GM19239 (cell line): ENCODE measurements around the gene ZNF385A.

Source experiments
- DNase-seq: peaks from one replicate; pipeline ENCODE4 v3.0.0; 2011; ENCODE audit warnings: low spot score; ENCODE audit not compliant: insufficient read length
- FAIRE-seq: peaks from 2 replicates; lab custom pipeline; 2011; peaks lifted over from hg19 to GRCh38; lab: Jason Lieb, UNC

ZNF385A gene

GRCh38 chr12:54394281-54394719, 9.8 kb upstream of the ZNF385A start:
- peak; percentile 35 for FAIRE-seq

GRCh38 chr12:54393743-54394142, 9.2 kb upstream of the ZNF385A start:
- no peak for FAIRE-seq
- DNase-seq = no peak

More at GRCh38 chr12:54394281-54394719, 9.8 kb upstream of the ZNF385A start:
- no peak for DNase-seq

- DNase-seq (no peak), FAIRE-seq (no peak)
Observed at GRCh38 chr12:54393207-54393609, 8.7 kb upstream of the ZNF385A start.

- no peak for DNase-seq
- no peak for FAIRE-seq
Observed at GRCh38 chr12:54392485-54393206, 8.1 kb upstream of the ZNF385A start.

GRCh38 chr12:54390668-54391551, 6.4 kb upstream of the ZNF385A start:
- FAIRE-seq (no peak), DNase-seq (peak; percentile 70)

GRCh38 chr12:54390176-54390667, 5.7 kb upstream of the ZNF385A start:
- no peak for FAIRE-seq
- no peak for DNase-seq

- FAIRE-seq (no peak), DNase-seq (no peak)
Observed at GRCh38 chr12:54389607-54390175, 5.2 kb upstream of the ZNF385A start.

GRCh38 chr12:54389134-54389508, 4.6 kb upstream of the ZNF385A start:
- no peak for DNase-seq
- no peak for FAIRE-seq

- FAIRE-seq (no peak), DNase-seq (no peak)
Observed at GRCh38 chr12:54388237-54389133, 4.0 kb upstream of the ZNF385A start.

- DNase-seq = no peak
- FAIRE-seq = no peak
Observed at GRCh38 chr12:54387114-54387467, 2.6 kb upstream of the ZNF385A start.

- DNase-seq (no peak), FAIRE-seq (no peak)
Observed at GRCh38 chr12:54386403-54387113, 2.0 kb upstream of the ZNF385A start.

GRCh38 chr12:54385251-54385914, 850 bp upstream of the ZNF385A start:
- DNase-seq = no peak
- peak; percentile 73 for FAIRE-seq

- FAIRE-seq (no peak), DNase-seq (no peak)
Observed at GRCh38 chr12:54383041-54383609, 1.4 kb downstream of the ZNF385A start.

- DNase-seq = no peak
- FAIRE-seq = no peak
Observed at GRCh38 chr12:54381136-54381535, 3.4 kb downstream of the ZNF385A start.

GRCh38 chr12:54379398-54380201, 4.9 kb downstream of the ZNF385A start:
- FAIRE-seq = peak; percentile 81
- peak; percentile 98 for DNase-seq

GRCh38 chr12:54378796-54379397, 5.6 kb downstream of the ZNF385A start:
- DNase-seq = no peak
- no peak for FAIRE-seq

GRCh38 chr12:54377797-54378515, 6.6 kb downstream of the ZNF385A start:
- no peak for FAIRE-seq
- DNase-seq = no peak
